NCI-H460 (cell line): Measurements from ENCODE around the gene TBC1D22A. TPM values are rescaled to one million over a fixed set of nuclear protein-coding genes. Genes with fewer than 3 reads are reported as not detected.
"Not testable (repeated sequence)": the region's sequence is repeated elsewhere in the genome, so short reads cannot be mapped to it uniquely, and the experiment has no call there.

Experiments
- DNase-seq: peaks from one replicate; pipeline ENCODE4 v3.0.0-alpha.2; 2016; ENCODE audit warnings: low read depth; ENCODE audit errors: extremely low read depth
- total RNA-seq: library from RNA; depleted of rRNA; stranded (reverse); fragments of >200 nt; shearing (Covaris generic); gene quantifications from 2 replicates; pipeline ENCODE4 v1.2.3, GENCODE V29; 2014

Gene TBC1D22A
- total RNA-seq, 1 experiment from 2014 or later = 8.7 TPM

- no peak for DNase-seq
These were observed 340.2 kb downstream of the TBC1D22A start for GRCh38 chr22:47102648-47103047.

GRCh38 chr22:47105085-47105484 is 342.6 kb downstream of the TBC1D22A start:
- no peak for DNase-seq

GRCh38 chr22:47106806-47107205 is 344.4 kb downstream of the TBC1D22A start:
- no peak for DNase-seq

- no peak for DNase-seq
These were observed 345.0 kb downstream of the TBC1D22A start for GRCh38 chr22:47107431-47107830.

GRCh38 chr22:47110817-47111443 is 348.5 kb downstream of the TBC1D22A start:
- no peak for DNase-seq

GRCh38 chr22:47111626-47112581 is 349.5 kb downstream of the TBC1D22A start:
- DNase-seq = no peak

- no peak for DNase-seq
These were observed 350.1 kb downstream of the TBC1D22A start for GRCh38 chr22:47112582-47112965.

GRCh38 chr22:47112994-47113852 is 350.8 kb downstream of the TBC1D22A start:
- no peak for DNase-seq

- DNase-seq = no peak
These were observed 351.5 kb downstream of the TBC1D22A start for GRCh38 chr22:47113853-47114415.

GRCh38 chr22:47114813-47115517 is 352.5 kb downstream of the TBC1D22A start:
- DNase-seq = no peak

GRCh38 chr22:47115518-47115890 is 353.1 kb downstream of the TBC1D22A start:
- no peak for DNase-seq

- no peak for DNase-seq
These were observed 353.5 kb downstream of the TBC1D22A start for GRCh38 chr22:47115921-47116320.

GRCh38 chr22:47116426-47117341 is 354.2 kb downstream of the TBC1D22A start:
- no peak for DNase-seq

- not testable (repeated sequence) for DNase-seq
These were observed 355.0 kb downstream of the TBC1D22A start for GRCh38 chr22:47117442-47117841.

GRCh38 chr22:47119181-47119580 is 356.7 kb downstream of the TBC1D22A start:
- DNase-seq = no peak

- DNase-seq = no peak
These were observed 357.9 kb downstream of the TBC1D22A start for GRCh38 chr22:47120399-47120798.

GRCh38 chr22:47121791-47122190 is 359.3 kb downstream of the TBC1D22A start:
- no peak for DNase-seq

- no peak for DNase-seq
These were observed 360.1 kb downstream of the TBC1D22A start for GRCh38 chr22:47122441-47123000.
